ENCODE measurements around the gene PCGF3.

The PCGF3 gene

DNA sequence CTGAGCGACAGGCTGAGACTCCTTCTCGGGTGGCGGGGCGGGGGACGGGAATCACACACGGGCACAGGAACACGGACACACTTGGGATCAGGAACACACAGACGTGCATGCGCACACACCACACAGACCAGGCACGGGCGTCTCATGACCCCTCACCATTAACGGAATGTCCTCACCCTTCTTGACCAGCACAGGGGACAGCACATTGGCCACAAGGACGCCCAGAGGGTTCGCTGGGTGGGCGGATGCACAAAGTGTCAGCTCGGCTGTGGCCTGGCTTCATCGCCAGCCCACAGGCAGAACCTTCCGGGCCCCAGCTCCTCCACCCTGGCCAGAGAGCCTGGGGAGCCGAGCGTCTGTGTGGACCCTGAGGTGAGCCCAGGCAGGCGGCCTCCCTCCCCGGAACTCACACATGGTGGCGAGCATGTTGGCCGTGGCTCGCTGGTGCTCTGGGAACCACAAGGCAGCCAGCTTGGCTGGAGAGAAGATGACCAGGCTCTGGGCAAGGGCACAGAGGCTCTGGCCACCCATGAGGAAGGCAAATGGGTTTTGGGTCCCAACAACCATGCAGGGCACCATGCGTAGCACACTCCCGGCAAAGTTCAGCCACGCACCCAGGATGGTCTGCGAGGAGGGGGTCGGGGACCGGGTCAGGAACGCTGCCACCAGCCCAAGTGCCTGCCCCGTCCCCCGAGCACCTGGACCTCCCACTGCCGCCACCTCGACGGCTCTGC, 19.8 kb upstream of the PCGF3 start:
- H3K9me3 ChIP-seq (ENCODE audit: insufficient read depth, low read length): no peaks in the 10 kb centered on the region
- no peaks in the 10 kb centered on the region for H3K27me3 ChIP-seq (ENCODE audit: low read length)
- no peak overlapping the region for H2AFZ ChIP-seq (ENCODE audit: low read depth, low read length, severe bottlenecking)
- no peak overlapping the region for H3K27ac ChIP-seq (ENCODE audit: low read depth, low read length)
- no peak overlapping the region for H3K4me2 ChIP-seq (ENCODE audit: low read depth, low read length, poor library complexity, severe bottlenecking)
- no peak overlapping the region for H3K9ac ChIP-seq (ENCODE audit: low read length)
- TF ChIP-seq EZH2phosphoT487 (conservative IDR thresholded peaks at IDR 0.05; ENCODE audit: low read length): no peak
- TF ChIP-seq, protein P1, sequence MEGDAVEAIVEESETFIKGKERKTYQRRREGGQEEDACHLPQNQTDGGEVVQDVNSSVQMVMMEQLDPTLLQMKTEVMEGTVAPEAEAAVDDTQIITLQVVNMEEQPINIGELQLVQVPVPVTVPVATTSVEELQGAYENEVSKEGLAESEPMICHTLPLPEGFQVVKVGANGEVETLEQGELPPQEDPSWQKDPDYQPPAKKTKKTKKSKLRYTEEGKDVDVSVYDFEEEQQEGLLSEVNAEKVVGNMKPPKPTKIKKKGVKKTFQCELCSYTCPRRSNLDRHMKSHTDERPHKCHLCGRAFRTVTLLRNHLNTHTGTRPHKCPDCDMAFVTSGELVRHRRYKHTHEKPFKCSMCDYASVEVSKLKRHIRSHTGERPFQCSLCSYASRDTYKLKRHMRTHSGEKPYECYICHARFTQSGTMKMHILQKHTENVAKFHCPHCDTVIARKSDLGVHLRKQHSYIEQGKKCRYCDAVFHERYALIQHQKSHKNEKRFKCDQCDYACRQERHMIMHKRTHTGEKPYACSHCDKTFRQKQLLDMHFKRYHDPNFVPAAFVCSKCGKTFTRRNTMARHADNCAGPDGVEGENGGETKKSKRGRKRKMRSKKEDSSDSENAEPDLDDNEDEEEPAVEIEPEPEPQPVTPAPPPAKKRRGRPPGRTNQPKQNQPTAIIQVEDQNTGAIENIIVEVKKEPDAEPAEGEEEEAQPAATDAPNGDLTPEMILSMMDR (IDR thresholded peaks at IDR 0.05; ENCODE audit: insufficient read depth, low read length, poor library complexity, severe bottlenecking): no peak
- no peaks in the 10 kb centered on the region for H3K79me2 ChIP-seq (ENCODE audit: insufficient read depth, low read length)
- no peaks in the 10 kb centered on the region for H4K20me1 ChIP-seq (ENCODE audit: low read depth, low read length)
- no peaks in the 10 kb centered on the region for H3F3A ChIP-seq (ENCODE audit: insufficient read depth)
- no peaks in the 10 kb centered on the region for H3K36me3 ChIP-seq (ENCODE audit: low read length)
- H3K9me2 ChIP-seq (replicated peaks; ENCODE audit: insufficient read depth, low read length): no peaks in the 10 kb centered on the region
- H3K4me3 ChIP-seq (ENCODE audit: insufficient read depth, low read length, poor library complexity, severe bottlenecking): no peak overlapping the region

DNA sequence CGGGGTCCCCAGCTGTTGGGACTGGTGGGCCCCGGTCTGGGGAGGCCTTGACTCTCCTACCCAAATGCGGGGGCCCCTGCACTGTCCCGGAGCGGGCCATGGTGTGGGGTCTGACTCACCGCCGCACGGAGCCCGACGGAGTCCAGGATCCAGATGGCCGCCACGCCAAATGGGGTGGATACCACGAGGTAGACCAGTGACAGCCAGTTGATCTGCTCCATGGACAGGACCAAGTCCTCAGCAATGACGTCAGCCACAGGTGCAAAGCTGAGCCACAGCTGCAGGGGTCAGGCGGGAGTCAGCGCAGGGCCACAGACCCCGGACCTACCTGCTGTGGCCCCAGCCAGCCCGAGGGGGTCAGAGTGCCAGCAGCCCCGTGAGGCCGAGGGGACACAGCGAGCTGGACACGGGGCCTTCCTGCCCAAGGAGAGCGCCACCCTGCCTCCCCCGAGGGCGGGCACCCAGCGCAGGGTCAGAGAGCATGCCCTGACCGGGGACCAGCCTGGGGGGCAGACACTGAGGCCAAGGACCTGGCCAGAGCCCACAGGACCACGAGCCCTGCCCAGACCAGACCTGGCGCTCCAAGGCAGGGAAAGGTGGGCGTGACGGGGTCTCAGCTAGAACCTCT, 19.1 kb upstream of the PCGF3 start:
- Histone ChIP-seq H3K4me3 (ENCODE audit: insufficient read depth, low read length, poor library complexity, severe bottlenecking) (no peak overlapping the region), H3K9ac (ENCODE audit: low read length) (no peak overlapping the region), H3K9me3 (ENCODE audit: insufficient read depth, low read length) (no peaks in the 10 kb centered on the region), H3K36me3 (ENCODE audit: low read length) (no peaks in the 10 kb centered on the region), H3F3A (ENCODE audit: insufficient read depth) (no peaks in the 10 kb centered on the region), H2AFZ (ENCODE audit: low read depth, low read length, severe bottlenecking) (no peak overlapping the region), H4K20me1 (ENCODE audit: low read depth, low read length) (no peaks in the 10 kb centered on the region), H3K27me3 (ENCODE audit: low read length) (no peaks in the 10 kb centered on the region), H3K27ac (ENCODE audit: low read depth, low read length) (no peak overlapping the region), H3K79me2 (ENCODE audit: insufficient read depth, low read length) (no peaks in the 10 kb centered on the region), H3K9me2 (replicated peaks; ENCODE audit: insufficient read depth, low read length) (no peaks in the 10 kb centered on the region), H3K4me2 (ENCODE audit: low read depth, low read length, poor library complexity, severe bottlenecking) (no peak overlapping the region)
- no peak for TF ChIP-seq EZH2phosphoT487 (conservative IDR thresholded peaks at IDR 0.05; ENCODE audit: low read length)
- TF ChIP-seq, protein P1 (IDR thresholded peaks at IDR 0.05; ENCODE audit: insufficient read depth, low read length, poor library complexity, severe bottlenecking): no peak

GRCh38 chr4:687048-687970, 18.3 kb upstream of the PCGF3 start:
- Histone ChIP-seq H3K4me3 (ENCODE audit: insufficient read depth, low read length, poor library complexity, severe bottlenecking) (no peak overlapping the region), H3K9ac (ENCODE audit: low read length) (no peak overlapping the region), H3K4me2 (ENCODE audit: low read depth, low read length, poor library complexity, severe bottlenecking) (no peak overlapping the region)

More at GRCh38 chr4:687048-687970, 18.3 kb upstream of the PCGF3 start:
- H3K9me3 ChIP-seq (ENCODE audit: insufficient read depth, low read length): no peaks in the 10 kb centered on the region
- H3K27me3 ChIP-seq (ENCODE audit: low read length): no peaks in the 10 kb centered on the region
- no peaks in the 10 kb centered on the region for H3K79me2 ChIP-seq (ENCODE audit: insufficient read depth, low read length)
- H2AFZ ChIP-seq (ENCODE audit: low read depth, low read length, severe bottlenecking): no peak overlapping the region
- no peaks in the 10 kb centered on the region for H3F3A ChIP-seq (ENCODE audit: insufficient read depth)
- H3K9me2 ChIP-seq (replicated peaks; ENCODE audit: insufficient read depth, low read length): no peaks in the 10 kb centered on the region
- no peaks in the 10 kb centered on the region for H4K20me1 ChIP-seq (ENCODE audit: low read depth, low read length)
- TF ChIP-seq, protein P1 (IDR thresholded peaks at IDR 0.05; ENCODE audit: insufficient read depth, low read length, poor library complexity, severe bottlenecking): no peak
- no peak overlapping the region for H3K27ac ChIP-seq (ENCODE audit: low read depth, low read length)
- no peaks in the 10 kb centered on the region for H3K36me3 ChIP-seq (ENCODE audit: low read length)
